SK-N-SH (cell line): Measurements from ENCODE around the gene C8G.

ENCODE experiments used
- CHD2 ChIP-seq: fragments of 150-350 bp; IDR thresholded peaks from 2 replicates; pipeline ENCODE4 v1.6.1; 2018; ENCODE audit warnings: low read length; ENCODE audit not compliant: partially characterized antibody
- CTCF ChIP-seq: fragments of 200-600 bp; sonication (generic); IDR thresholded peaks from 2 replicates; pipeline ENCODE4 v1.6.1; 2017; ENCODE audit warnings: antibody characterized with exemption, mild to moderate bottlenecking, moderate library complexity
- FOXM1 ChIP-seq: IDR thresholded peaks from 2 replicates; pipeline ENCODE4 v1.4.0; 2012; ENCODE audit warnings: low read depth, mild to moderate bottlenecking
- MXI1 ChIP-seq: IDR thresholded peaks from 2 replicates; pipeline ENCODE4 v1.6.1; 2012; ENCODE audit warnings: mild to moderate bottlenecking, low read depth, low read length, improper control_type of control experiment
- POLR2AphosphoS5 ChIP-seq: IDR thresholded peaks from 2 replicates; pipeline ENCODE4 v1.6.1; 2012; ENCODE audit warnings: low read depth, low read length
- SMC3 ChIP-seq: IDR thresholded peaks from 2 replicates; pipeline ENCODE4 v1.6.1; 2012; ENCODE audit warnings: low read depth, low read length, improper control_type of control experiment
- YY1 ChIP-seq: IDR thresholded peaks from 2 replicates; pipeline ENCODE4 v1.4.0; 2012; ENCODE audit warnings: low read depth, mild to moderate bottlenecking

GRCh38 chr9:136899196-136899595 is 45.8 kb upstream of the C8G start:
- no peak for TF ChIP-seq YY1
- TF ChIP-seq MXI1 = no peak
- no peak for TF ChIP-seq CTCF
- TF ChIP-seq CHD2 = no peak
- TF ChIP-seq SMC3 = no peak
- no peak for TF ChIP-seq POLR2AphosphoS5
- no peak for TF ChIP-seq FOXM1
